ACC112 (cell line): ENCODE data around the gene NHSL1.

Experiments
- H2AFZ ChIP-seq: fragments of 200-600 bp; sonication (generic); one replicate; pipeline ENCODE4 v1.6.0; 2017; ENCODE audit warnings: antibody characterized with exemption, low read length; ENCODE audit not compliant: unreplicated experiment
- H3K27ac ChIP-seq: fragments of 200-600 bp; sonication (generic); 2 replicates; pipeline ENCODE4 v1.5.1; 2014; ENCODE audit warnings: low read depth, mild to moderate bottlenecking, antibody characterized with exemption, low read length, moderate library complexity
- H3K27me3 ChIP-seq: fragments of 200-600 bp; sonication (generic); 2 replicates; pipeline ENCODE4 v1.6.1; 2014; ENCODE audit warnings: mild to moderate bottlenecking, antibody characterized with exemption, low read length, moderate library complexity, mixed read lengths; ENCODE audit not compliant: insufficient read depth
- H3K36me3 ChIP-seq: fragments of 200-600 bp; sonication (generic); 2 replicates; pipeline ENCODE4 v1.6.1; 2016; ENCODE audit warnings: mild to moderate bottlenecking, antibody characterized with exemption, low read length, moderate library complexity, mixed read lengths; ENCODE audit not compliant: insufficient read depth
- H3K4me1 ChIP-seq: fragments of 200-600 bp; sonication (generic); one replicate; pipeline ENCODE4 v1.6.1; 2016; ENCODE audit warnings: low read length, mixed read lengths; ENCODE audit not compliant: insufficient read depth, unreplicated experiment, control insufficient read depth
- H3K4me3 ChIP-seq: fragments of 200-600 bp; sonication (generic); 2 replicates; pipeline ENCODE4 v1.5.1; 2014; ENCODE audit warnings: mild to moderate bottlenecking, low read depth, low read length
- H3K79me2 ChIP-seq: fragments of 200-600 bp; sonication (generic); one replicate; pipeline ENCODE4 v1.6.0; 2016; ENCODE audit warnings: low read length; ENCODE audit not compliant: control insufficient read depth, unreplicated experiment, insufficient read depth

The NHSL1 gene

GRCh38 chr6:138499303-138500018 lies at the start of gene NHSL1:
Gene NHSL1, minus strand, starts transcription at chr6:138499494. Its CDS starts 204 bp downstream, at chr6:138499290.
- Histone ChIP-seq H3K4me1 (no peaks in the 10 kb centered on the region), H2AFZ (no peak within 1 kb of the TSS), H3K36me3 (0 out of 2 replicates have a peak, but pooled peaks cover 3% of the 10 kb centered on the region), H3K4me3 (no peak within 1 kb of the TSS), H3K27me3 (no peaks in the 10 kb centered on the region), H3K27ac (no peak within 1 kb of the TSS), H3K79me2 (peaks cover 24% of the 10 kb centered on the region)

DNA sequence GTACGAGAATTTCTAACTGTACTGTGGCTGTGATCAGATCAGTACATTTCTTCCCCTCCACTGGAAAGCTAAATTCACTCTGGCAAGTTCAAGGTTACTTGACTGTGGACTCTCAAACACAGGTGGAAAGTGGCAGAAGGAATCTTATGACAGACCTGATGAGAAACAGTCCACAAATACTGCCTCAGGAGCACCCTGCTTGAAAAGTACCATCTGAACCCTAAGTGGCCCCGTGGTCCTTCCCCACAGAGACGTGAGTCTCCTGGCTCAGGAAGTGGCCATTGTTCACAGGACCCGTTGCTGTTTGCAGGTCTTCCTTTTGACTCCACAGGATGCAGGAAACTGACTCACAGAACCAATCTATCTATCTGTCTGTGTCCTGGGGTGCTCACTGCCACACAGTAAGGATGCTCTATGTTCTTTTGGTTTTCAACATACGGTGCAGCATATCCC lies 47.5 kb upstream of the NHSL1 start:
- peaks cover 44% of the 10 kb centered on the region for H3K4me1 ChIP-seq

GRCh38 chr6:138545621-138545980 lies 46.3 kb upstream of the NHSL1 start:
- Histone ChIP-seq H3K27ac (peak overlapping the region; percentile 80), H2AFZ (peak overlapping the region; percentile 7), H3K79me2 (peaks cover 45% of the 10 kb centered on the region), H3K4me3 (peak overlapping the region; percentile 68), H3K4me1 (peaks cover 53% of the 10 kb centered on the region), H3K36me3 (no peaks in the 10 kb centered on the region), H3K27me3 (no peaks in the 10 kb centered on the region)

More for the DNA sequence above, 47.5 kb upstream of the NHSL1 start:
- Histone ChIP-seq H3K27me3 (no peaks in the 10 kb centered on the region), H3K36me3 (no peaks in the 10 kb centered on the region), H2AFZ (no peak overlapping the region), H3K27ac (peak overlapping the region; percentile 65), H3K79me2 (peaks cover 37% of the 10 kb centered on the region), H3K4me3 (peak overlapping the region; percentile 31; the same call in 1 of the 2 replicates)

DNA sequence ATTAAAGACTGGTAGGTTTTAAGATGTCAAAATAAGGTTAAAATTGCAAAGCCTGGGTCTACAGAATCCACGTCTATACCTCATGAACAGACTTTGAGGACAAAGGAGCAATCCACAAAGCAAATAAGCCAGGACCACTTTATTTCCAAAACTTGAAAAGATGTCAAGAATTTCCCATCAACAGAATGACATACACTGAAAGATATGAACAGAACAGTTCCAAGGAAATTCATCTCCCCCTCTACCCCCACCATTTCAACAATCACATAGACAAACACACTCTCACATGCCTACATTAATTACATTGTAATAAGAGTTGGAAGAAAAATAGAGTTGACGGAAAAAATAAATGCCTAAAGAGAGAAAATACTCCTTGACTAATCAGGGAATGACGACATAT lies 45.2 kb upstream of the NHSL1 start:
- H3K27ac ChIP-seq = peak overlapping the region; percentile 80
- H3K4me1 ChIP-seq = peaks cover 59% of the 10 kb centered on the region
- no peaks in the 10 kb centered on the region for H3K36me3 ChIP-seq
- no peaks in the 10 kb centered on the region for H3K27me3 ChIP-seq
- H3K79me2 ChIP-seq = peaks cover 56% of the 10 kb centered on the region
- peak overlapping the region; percentile 68 for H3K4me3 ChIP-seq
- no peak overlapping the region for H2AFZ ChIP-seq

DNA sequence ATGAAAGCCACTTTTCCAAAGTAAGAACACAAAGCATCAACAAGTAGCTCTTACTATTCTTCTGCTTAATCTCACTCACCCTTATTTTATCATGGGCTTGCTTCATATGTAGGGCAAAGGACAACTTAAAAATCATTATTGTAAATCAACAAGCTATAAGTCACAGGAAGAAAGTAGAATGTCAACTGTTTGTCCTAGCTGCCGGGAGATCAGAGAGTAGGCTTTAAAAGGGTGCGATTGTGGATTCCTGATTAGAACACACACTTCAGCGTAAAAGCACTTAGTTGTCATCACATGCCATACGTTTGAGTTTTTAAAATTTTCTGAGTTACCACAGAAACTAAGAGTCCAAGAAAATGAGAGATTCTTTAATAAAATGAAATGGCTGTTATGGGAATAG lies 44.4 kb upstream of the NHSL1 start:
- Histone ChIP-seq H3K4me3 (peak overlapping the region; percentile 68), H2AFZ (no peak overlapping the region), H3K27me3 (no peaks in the 10 kb centered on the region), H3K79me2 (peaks cover 64% of the 10 kb centered on the region), H3K4me1 (peaks cover 68% of the 10 kb centered on the region), H3K27ac (peak overlapping the region; percentile 80), H3K36me3 (no peaks in the 10 kb centered on the region)

- Histone ChIP-seq H2AFZ (peak overlapping the region; percentile 3), H3K27ac (peak overlapping the region; percentile 90), H3K36me3 (no peaks in the 10 kb centered on the region), H3K27me3 (no peaks in the 10 kb centered on the region), H3K79me2 (peaks cover 73% of the 10 kb centered on the region), H3K4me1 (peaks cover 82% of the 10 kb centered on the region), H3K4me3 (peak overlapping the region; percentile 68)
Observed at GRCh38 chr6:138541823-138542481, 42.7 kb upstream of the NHSL1 start.

- Histone ChIP-seq H3K27me3 (no peaks in the 10 kb centered on the region), H3K27ac (peak overlapping the region; percentile 90), H3K4me3 (peak overlapping the region; percentile 50), H3K79me2 (peaks cover 81% of the 10 kb centered on the region), H3K4me1 (peaks cover 75% of the 10 kb centered on the region), H3K36me3 (no peaks in the 10 kb centered on the region), H2AFZ (peak overlapping the region; percentile 15)
Observed at GRCh38 chr6:138540468-138540867, 41.2 kb upstream of the NHSL1 start.

DNA sequence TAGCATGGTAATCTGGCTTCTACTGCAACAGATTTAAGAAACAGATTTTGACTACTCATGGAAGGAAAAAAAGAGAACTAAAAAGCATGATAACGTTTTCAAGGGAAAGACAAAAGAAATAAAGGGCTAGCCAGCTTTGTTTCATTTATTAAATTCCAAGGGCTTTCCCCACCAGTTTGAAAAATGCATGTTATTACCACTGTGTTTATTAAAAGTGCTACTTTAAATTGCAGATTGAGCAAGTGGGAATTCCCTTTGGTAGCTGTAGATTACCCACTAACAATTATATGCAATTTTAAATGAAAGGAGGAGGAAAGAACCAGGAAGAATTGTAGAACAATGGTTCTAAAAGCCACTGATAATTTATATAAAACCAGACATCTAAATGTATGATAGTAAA lies 40.6 kb upstream of the NHSL1 start:
- Histone ChIP-seq H3K27me3 (no peaks in the 10 kb centered on the region), H3K4me1 (peaks cover 75% of the 10 kb centered on the region), H3K4me3 (peak overlapping the region; percentile 50; the same call in 1 of the 2 replicates), H3K79me2 (peaks cover 82% of the 10 kb centered on the region), H2AFZ (no peak overlapping the region), H3K27ac (peak overlapping the region; percentile 90), H3K36me3 (no peaks in the 10 kb centered on the region)

GRCh38 chr6:138538390-138539031 lies 39.2 kb upstream of the NHSL1 start:
- H3K4me3 ChIP-seq = peak overlapping the region; percentile 21
- H3K27me3 ChIP-seq = no peaks in the 10 kb centered on the region
- peaks cover 66% of the 10 kb centered on the region for H3K4me1 ChIP-seq
- H3K36me3 ChIP-seq = no peaks in the 10 kb centered on the region
- H3K27ac ChIP-seq = peak overlapping the region; percentile 7; the same call in 1 of the 2 replicates
- H2AFZ ChIP-seq = peak overlapping the region; percentile 19
- peaks cover 77% of the 10 kb centered on the region for H3K79me2 ChIP-seq

- H2AFZ ChIP-seq = no peak overlapping the region
- H3K27me3 ChIP-seq = no peaks in the 10 kb centered on the region
- peaks cover 54% of the 10 kb centered on the region for H3K4me1 ChIP-seq
- H3K79me2 ChIP-seq = peaks cover 65% of the 10 kb centered on the region
- 0 out of 2 replicates have a peak overlapping the region, but pooled peaks have one; percentile 7 for H3K27ac ChIP-seq
- H3K4me3 ChIP-seq = no peak overlapping the region
- H3K36me3 ChIP-seq = no peaks in the 10 kb centered on the region
Observed at GRCh38 chr6:138537106-138537505, 37.8 kb upstream of the NHSL1 start.
